ENCODE data around the gene SLC15A3. TPM values are rescaled to one million over a fixed set of nuclear protein-coding genes. Genes with fewer than 3 reads are reported as not detected.

The SLC15A3 gene
- polyA plus RNA-seq, 3 donors: 27.1 to 121 (median 35.0) TPM

DNA sequence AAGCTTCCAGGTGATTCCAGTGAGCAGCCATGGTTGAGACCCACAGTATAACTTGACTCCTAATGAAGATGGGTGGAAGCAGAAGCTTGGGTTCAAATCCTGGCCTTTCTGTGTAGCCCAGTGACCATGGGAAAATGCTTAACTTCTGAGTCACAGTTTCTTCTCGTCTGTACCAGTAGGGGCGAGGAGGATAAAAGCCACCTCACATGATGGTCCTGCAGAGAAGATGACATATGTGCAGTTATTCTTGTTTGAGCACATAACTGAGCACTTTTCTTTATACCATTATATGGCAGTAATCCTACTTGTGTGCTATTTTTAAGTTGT, 33.1 kb downstream of the SLC15A3 start:
- DNase-seq: peak in 1 of 3 donors; percentile 57
- Mint-ChIP-seq H3K27ac (peak overlapping the region; percentile 82 to 93 (median 91)), H3K4me1 (peaks cover 53% of the 10 kb centered on the region), H3K27me3 (ENCODE audit: low read depth in 3 of 3) (peaks cover 9 to 16% (median 15%) of the 10 kb centered on the region in 3 donors), H3K36me3 (peaks cover 42 to 49% of the 10 kb centered on the region in 2 donors), H3K9me3 (peaks cover 0 to 3% (median 0%) of the 10 kb centered on the region in 7 donors), H3K4me3 (peak overlapping the region in 1 of 2 donors; percentile 62)
- peaks cover 3 to 9% of the 10 kb centered on the region in 2 donors for H3K27me3 ChIP-seq (ENCODE audit: control insufficient read depth in 2 of 2, insufficient read depth in 2 of 2, low read length in 2 of 2)
- H3K27ac ChIP-seq (ENCODE audit: low read depth in 1 of 2, low read length in 2 of 2): peak overlapping the region in 1 of 2 donors; percentile 72
- peak overlapping the region in 1 of 3 experiments; percentile 37 for H3K4me3 ChIP-seq (replicated peaks in 1 of 3; ENCODE audit: low read depth in 2 of 3, low read length in 3 of 3)
- H3K4me2 ChIP-seq (replicated peaks; ENCODE audit: extremely low read depth, low read length, poor library complexity, severe bottlenecking): peak overlapping the region; percentile 57
- H3K9ac ChIP-seq (ENCODE audit: insufficient read depth, low read length, poor library complexity, severe bottlenecking): no peak overlapping the region
- H4K20me1 ChIP-seq (ENCODE audit: insufficient read depth, low read length): peaks cover 25% of the 10 kb centered on the region
- H2AFZ ChIP-seq (ENCODE audit: insufficient read depth, low read depth, low read length, poor library complexity, severe bottlenecking): no peak overlapping the region
- intact Hi-C loops (cut with micrococcal nuclease): loop anchor here in 1 of 2 donors (5.0 kb wide), 1 partner anchor 33 kb away; the partner anchor contains the start of gene SLC15A3
- peaks cover 59 to 60% of the 10 kb centered on the region in 2 donors for H3K4me1 ChIP-seq (ENCODE audit: control insufficient read depth in 1 of 2, insufficient read depth in 2 of 2, low read length in 2 of 2)
- H3K79me2 ChIP-seq (ENCODE audit: insufficient read depth, low read length): peaks cover 55% of the 10 kb centered on the region
- no CpG with 5 or more reads among the region's 2 CpGs for WGBS (ENCODE audit: insufficient coverage)
- peaks cover 30 to 39% of the 10 kb centered on the region in 2 donors for H3K36me3 ChIP-seq (replicated peaks in 1 of 2; ENCODE audit: control insufficient read depth in 1 of 2, insufficient read depth in 2 of 2, low read length in 2 of 2)
- no peaks in the 10 kb centered on the region for H3K9me3 ChIP-seq (replicated peaks in 1 of 2; ENCODE audit: control insufficient read depth in 1 of 2, insufficient read depth in 1 of 2, low read length in 2 of 2)
- TF ChIP-seq, protein P1, sequence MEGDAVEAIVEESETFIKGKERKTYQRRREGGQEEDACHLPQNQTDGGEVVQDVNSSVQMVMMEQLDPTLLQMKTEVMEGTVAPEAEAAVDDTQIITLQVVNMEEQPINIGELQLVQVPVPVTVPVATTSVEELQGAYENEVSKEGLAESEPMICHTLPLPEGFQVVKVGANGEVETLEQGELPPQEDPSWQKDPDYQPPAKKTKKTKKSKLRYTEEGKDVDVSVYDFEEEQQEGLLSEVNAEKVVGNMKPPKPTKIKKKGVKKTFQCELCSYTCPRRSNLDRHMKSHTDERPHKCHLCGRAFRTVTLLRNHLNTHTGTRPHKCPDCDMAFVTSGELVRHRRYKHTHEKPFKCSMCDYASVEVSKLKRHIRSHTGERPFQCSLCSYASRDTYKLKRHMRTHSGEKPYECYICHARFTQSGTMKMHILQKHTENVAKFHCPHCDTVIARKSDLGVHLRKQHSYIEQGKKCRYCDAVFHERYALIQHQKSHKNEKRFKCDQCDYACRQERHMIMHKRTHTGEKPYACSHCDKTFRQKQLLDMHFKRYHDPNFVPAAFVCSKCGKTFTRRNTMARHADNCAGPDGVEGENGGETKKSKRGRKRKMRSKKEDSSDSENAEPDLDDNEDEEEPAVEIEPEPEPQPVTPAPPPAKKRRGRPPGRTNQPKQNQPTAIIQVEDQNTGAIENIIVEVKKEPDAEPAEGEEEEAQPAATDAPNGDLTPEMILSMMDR (IDR thresholded peaks at IDR 0.05): no peak

- peaks cover 60 to 61% of the 10 kb centered on the region in 2 donors for H3K4me1 ChIP-seq (ENCODE audit: control insufficient read depth in 1 of 2, insufficient read depth in 2 of 2, low read length in 2 of 2)
- H3K4me1 Mint-ChIP-seq: peaks cover 55% of the 10 kb centered on the region
Observed at GRCh38 chr11:60918251-60918938, 33.6 kb downstream of the SLC15A3 start.

More at GRCh38 chr11:60918251-60918938, 33.6 kb downstream of the SLC15A3 start:
- H3K27ac ChIP-seq (ENCODE audit: low read depth in 1 of 2, low read length in 2 of 2): peak overlapping the region in 1 of 2 donors; percentile 72
- WGBS (ENCODE audit: insufficient coverage): 100% methylated on average over 2 of the region's 4 CpGs
- peaks cover 4 to 11% (median 10%) of the 10 kb centered on the region in 3 donors for H3K27me3 Mint-ChIP-seq (ENCODE audit: low read depth in 3 of 3)
- H3K9ac ChIP-seq (ENCODE audit: insufficient read depth, low read length, poor library complexity, severe bottlenecking): no peak overlapping the region
- H4K20me1 ChIP-seq (ENCODE audit: insufficient read depth, low read length): peaks cover 25% of the 10 kb centered on the region
- H3K27ac Mint-ChIP-seq: peak overlapping the region in 5 of 7 donors; percentile 25 to 91 (median 89)
- TF ChIP-seq, protein P1 (IDR thresholded peaks at IDR 0.05): no peak
- H3K4me3 ChIP-seq (replicated peaks in 1 of 3; ENCODE audit: low read depth in 2 of 3, low read length in 3 of 3): peak overlapping the region in 1 of 3 experiments; percentile 37
- no peak overlapping the region for H2AFZ ChIP-seq (ENCODE audit: insufficient read depth, low read depth, low read length, poor library complexity, severe bottlenecking)
- no peaks in the 10 kb centered on the region for H3K9me3 ChIP-seq (replicated peaks in 1 of 2; ENCODE audit: control insufficient read depth in 1 of 2, insufficient read depth in 1 of 2, low read length in 2 of 2)
- H3K36me3 Mint-ChIP-seq: peaks cover 39 to 46% of the 10 kb centered on the region in 2 donors
- no peak overlapping the region for H3K4me3 Mint-ChIP-seq
- no peak for DNase-seq
- peaks cover 0 to 4% of the 10 kb centered on the region in 2 donors for H3K27me3 ChIP-seq (ENCODE audit: control insufficient read depth in 2 of 2, insufficient read depth in 2 of 2, low read length in 2 of 2)
- peaks cover 55% of the 10 kb centered on the region for H3K79me2 ChIP-seq (ENCODE audit: insufficient read depth, low read length)
- intact Hi-C loops (cut with micrococcal nuclease): loop anchor here in 1 of 2 donors (5.0 kb wide), 1 partner anchor 34 kb away; the partner anchor contains the start of gene SLC15A3
- peaks cover 30 to 37% of the 10 kb centered on the region in 2 donors for H3K36me3 ChIP-seq (replicated peaks in 1 of 2; ENCODE audit: control insufficient read depth in 1 of 2, insufficient read depth in 2 of 2, low read length in 2 of 2)
- H3K4me2 ChIP-seq (replicated peaks; ENCODE audit: extremely low read depth, low read length, poor library complexity, severe bottlenecking): peak overlapping the region; percentile 57
- H3K9me3 Mint-ChIP-seq: peaks cover 0 to 3% (median 0%) of the 10 kb centered on the region in 7 donors

All from CD14-positive monocyte (primary cell).